Measurements from ENCODE around the gene PPP2R3C. TPM values are rescaled to one million over a fixed set of nuclear protein-coding genes. Genes with fewer than 3 reads are reported as not detected.

The PPP2R3C gene
- total and polyA plus RNA-seq, 2 of the 13 experiments (the other 11 are each of a cell fraction or from before 2014, with no cell fraction given): 63.4 to 102 TPM

DNA sequence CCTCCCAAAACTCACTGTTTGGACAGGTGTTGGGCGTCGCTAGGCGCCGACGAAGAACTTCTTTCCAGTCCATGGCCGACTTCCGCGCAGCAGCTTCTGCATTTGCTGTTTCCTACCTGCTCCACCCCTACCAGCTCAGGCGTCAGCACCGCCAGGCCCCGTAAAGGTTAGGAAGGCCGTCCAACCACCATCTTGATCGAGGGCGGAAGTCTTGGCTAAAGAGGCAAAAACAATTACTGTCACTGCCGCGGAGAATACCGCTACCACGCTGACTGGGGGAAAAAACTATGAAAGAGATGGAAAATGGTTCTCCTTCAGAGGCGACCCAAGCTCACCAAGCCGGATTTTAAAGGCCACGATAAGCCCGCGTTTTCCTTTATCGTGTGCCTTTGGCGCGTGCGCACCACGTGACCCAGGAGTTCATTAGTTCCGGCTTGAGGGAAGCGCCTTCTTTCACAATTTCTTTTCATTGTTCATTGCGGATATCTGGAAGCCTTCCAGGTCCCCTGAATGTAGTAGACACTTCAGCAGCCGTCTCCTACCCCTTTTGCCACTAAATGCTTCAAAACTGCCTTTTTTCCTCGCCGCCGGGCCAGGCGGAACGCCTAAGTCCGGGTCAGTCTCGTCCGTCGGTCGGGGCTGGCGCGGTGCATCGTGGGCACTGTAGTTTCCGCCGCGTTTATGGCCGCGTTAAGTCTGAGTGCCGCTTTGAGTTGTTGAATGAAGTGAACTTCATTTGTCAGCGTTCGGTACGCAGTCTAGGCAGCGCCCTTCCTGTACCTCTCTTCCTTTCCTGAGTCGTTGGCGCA, at the start of gene PPP2R3C, which contains the start of gene PRORP (continued):
- TF ChIP-seq, protein P1, sequence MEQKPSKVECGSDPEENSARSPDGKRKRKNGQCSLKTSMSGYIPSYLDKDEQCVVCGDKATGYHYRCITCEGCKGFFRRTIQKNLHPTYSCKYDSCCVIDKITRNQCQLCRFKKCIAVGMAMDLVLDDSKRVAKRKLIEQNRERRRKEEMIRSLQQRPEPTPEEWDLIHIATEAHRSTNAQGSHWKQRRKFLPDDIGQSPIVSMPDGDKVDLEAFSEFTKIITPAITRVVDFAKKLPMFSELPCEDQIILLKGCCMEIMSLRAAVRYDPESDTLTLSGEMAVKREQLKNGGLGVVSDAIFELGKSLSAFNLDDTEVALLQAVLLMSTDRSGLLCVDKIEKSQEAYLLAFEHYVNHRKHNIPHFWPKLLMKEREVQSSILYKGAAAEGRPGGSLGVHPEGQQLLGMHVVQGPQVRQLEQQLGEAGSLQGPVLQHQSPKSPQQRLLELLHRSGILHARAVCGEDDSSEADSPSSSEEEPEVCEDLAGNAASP (CRISPR knock-in tag; IDR thresholded peaks at IDR 0.05; ENCODE audit: borderline replicate concordance): peak; percentile 81
- TF ChIP-seq NFKB2 (CRISPR knock-in tag; IDR thresholded peaks at IDR 0.05; ENCODE audit: borderline replicate concordance) (peak; percentile 97), RBFOX2 (IDR thresholded peaks at IDR 0.05; ENCODE audit: low read depth, low read length) (peak; percentile 86), NR2C2 (CRISPR knock-in tag; IDR thresholded peaks at IDR 0.05; ENCODE audit: borderline replicate concordance) (peak; percentile 98), HOXA7 (CRISPR knock-in tag; IDR thresholded peaks at IDR 0.05) (0 out of 2 replicates have a peak, but pooled peaks have one; percentile 82), NCOA2 (CRISPR knock-in tag; IDR thresholded peaks at IDR 0.05) (peak; percentile 14; the same call in 1 of the 2 replicates), ZKSCAN8 (CRISPR knock-in tag; IDR thresholded peaks at IDR 0.05; ENCODE audit: borderline replicate concordance) (peak; percentile 69), ATAD3A (CRISPR knock-in tag; IDR thresholded peaks at IDR 0.05) (0 out of 2 replicates have a peak, but pooled peaks have one; percentile 79), DPF2 (CRISPR knock-in tag; IDR thresholded peaks at IDR 0.05; ENCODE audit: borderline replicate concordance, low read depth) (peak; percentile 27; the same call in 1 of the 2 replicates), HDAC1 (CRISPR knock-in tag; IDR thresholded peaks at IDR 0.05) (peak; percentile 95), SRY (CRISPR knock-in tag; IDR thresholded peaks at IDR 0.05) (peak; percentile 99), ZNF20 (CRISPR knock-in tag; IDR thresholded peaks at IDR 0.05) (peak; percentile 87), PHF21A (CRISPR knock-in tag; IDR thresholded peaks at IDR 0.05) (peak; percentile 97), ZNF850 (CRISPR knock-in tag; conservative IDR thresholded peaks at IDR 0.05) (no peak; the same call in 1 of the 2 replicates), ZNF530 (CRISPR knock-in tag; IDR thresholded peaks at IDR 0.05; ENCODE audit: low read depth) (peak; percentile 74; the same call in 1 of the 2 replicates), KDM5B (CRISPR knock-in tag; IDR thresholded peaks at IDR 0.05; ENCODE audit: borderline replicate concordance) (peak; percentile 97), GABPB1 (CRISPR knock-in tag; IDR thresholded peaks at IDR 0.05) (peak; percentile 95)
- TF ChIP-seq, protein P2, sequence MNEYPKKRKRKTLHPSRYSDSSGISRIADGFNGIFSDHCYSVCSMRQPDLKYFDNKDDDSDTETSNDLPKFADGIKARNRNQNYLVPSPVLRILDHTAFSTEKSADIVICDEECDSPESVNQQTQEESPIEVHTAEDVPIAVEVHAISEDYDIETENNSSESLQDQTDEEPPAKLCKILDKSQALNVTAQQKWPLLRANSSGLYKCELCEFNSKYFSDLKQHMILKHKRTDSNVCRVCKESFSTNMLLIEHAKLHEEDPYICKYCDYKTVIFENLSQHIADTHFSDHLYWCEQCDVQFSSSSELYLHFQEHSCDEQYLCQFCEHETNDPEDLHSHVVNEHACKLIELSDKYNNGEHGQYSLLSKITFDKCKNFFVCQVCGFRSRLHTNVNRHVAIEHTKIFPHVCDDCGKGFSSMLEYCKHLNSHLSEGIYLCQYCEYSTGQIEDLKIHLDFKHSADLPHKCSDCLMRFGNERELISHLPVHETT (CRISPR knock-in tag; conservative IDR thresholded peaks at IDR 0.05): peak; percentile 71; the same call in 1 of the 2 replicates
- TF ChIP-seq, protein P3, sequence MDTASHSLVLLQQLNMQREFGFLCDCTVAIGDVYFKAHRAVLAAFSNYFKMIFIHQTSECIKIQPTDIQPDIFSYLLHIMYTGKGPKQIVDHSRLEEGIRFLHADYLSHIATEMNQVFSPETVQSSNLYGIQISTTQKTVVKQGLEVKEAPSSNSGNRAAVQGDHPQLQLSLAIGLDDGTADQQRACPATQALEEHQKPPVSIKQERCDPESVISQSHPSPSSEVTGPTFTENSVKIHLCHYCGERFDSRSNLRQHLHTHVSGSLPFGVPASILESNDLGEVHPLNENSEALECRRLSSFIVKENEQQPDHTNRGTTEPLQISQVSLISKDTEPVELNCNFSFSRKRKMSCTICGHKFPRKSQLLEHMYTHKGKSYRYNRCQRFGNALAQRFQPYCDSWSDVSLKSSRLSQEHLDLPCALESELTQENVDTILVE (CRISPR knock-in tag; IDR thresholded peaks at IDR 0.05): peak; percentile 83
- TF ChIP-seq, protein P4, sequence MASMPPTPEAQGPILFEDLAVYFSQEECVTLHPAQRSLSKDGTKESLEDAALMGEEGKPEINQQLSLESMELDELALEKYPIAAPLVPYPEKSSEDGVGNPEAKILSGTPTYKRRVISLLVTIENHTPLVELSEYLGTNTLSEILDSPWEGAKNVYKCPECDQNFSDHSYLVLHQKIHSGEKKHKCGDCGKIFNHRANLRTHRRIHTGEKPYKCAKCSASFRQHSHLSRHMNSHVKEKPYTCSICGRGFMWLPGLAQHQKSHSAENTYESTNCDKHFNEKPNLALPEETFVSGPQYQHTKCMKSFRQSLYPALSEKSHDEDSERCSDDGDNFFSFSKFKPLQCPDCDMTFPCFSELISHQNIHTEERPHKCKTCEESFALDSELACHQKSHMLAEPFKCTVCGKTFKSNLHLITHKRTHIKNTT (CRISPR knock-in tag; IDR thresholded peaks at IDR 0.05): no peak; the same call in 1 of the 2 replicates
- TF ChIP-seq, protein P5, sequence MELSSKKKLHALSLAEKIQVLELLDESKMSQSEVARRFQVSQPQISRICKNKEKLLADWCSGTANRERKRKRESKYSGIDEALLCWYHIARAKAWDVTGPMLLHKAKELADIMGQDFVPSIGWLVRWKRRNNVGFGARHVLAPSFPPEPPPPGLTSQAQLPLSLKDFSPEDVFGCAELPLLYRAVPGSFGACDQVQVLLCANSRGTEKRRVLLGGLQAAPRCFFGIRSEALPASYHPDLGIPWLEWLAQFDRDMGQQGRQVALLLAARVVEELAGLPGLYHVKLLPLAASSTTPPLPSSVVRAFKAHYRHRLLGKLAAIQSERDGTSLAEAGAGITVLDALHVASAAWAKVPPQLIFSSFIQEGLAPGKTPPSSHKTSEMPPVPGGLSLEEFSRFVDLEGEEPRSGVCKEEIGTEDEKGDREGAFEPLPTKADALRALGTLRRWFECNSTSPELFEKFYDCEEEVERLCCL (CRISPR knock-in tag; IDR thresholded peaks at IDR 0.05; ENCODE audit: borderline replicate concordance): peak; percentile 89
- TF ChIP-seq, protein P6, sequence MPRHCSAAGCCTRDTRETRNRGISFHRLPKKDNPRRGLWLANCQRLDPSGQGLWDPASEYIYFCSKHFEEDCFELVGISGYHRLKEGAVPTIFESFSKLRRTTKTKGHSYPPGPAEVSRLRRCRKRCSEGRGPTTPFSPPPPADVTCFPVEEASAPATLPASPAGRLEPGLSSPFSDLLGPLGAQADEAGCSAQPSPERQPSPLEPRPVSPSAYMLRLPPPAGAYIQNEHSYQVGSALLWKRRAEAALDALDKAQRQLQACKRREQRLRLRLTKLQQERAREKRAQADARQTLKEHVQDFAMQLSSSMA (CRISPR knock-in tag; IDR thresholded peaks at IDR 0.05): peak; percentile 90
